Calu3 (cell line): ENCODE measurements around the gene PARVB. TPM values are rescaled to one million over a fixed set of nuclear protein-coding genes. Genes with fewer than 3 reads are reported as not detected.

ENCODE experiments used
- BruUV-seq: library from RNA; stranded (reverse); fragments of 400-500 nt; replicated peaks from 2 replicates; lab custom pipeline; 2021; lab: Mats Ljungman, UMichigan
- CTCF ChIA-PET: fragments of 300-600 bp; sonication (Branson Sonifier 250); formaldehyde crosslinking; loops from one replicate; lab custom pipeline; 2022; ENCODE audit warnings: antibody characterized with exemption; lab: Charles Lee
- DNase-seq: peaks from one replicate; pipeline ENCODE4 v3.0.0; 2022
- H3K27ac Mint-ChIP-seq: one replicate; pipeline ENCODE4 v1.8.0; 2022; ENCODE audit warnings: mixed read lengths; ENCODE audit not compliant: unreplicated experiment
- H3K27me3 Mint-ChIP-seq: one replicate; pipeline ENCODE4 v1.8.0; 2022; ENCODE audit warnings: mixed read lengths; ENCODE audit not compliant: unreplicated experiment
- H3K36me3 Mint-ChIP-seq: one replicate; pipeline ENCODE4 v1.8.0; 2022; ENCODE audit warnings: mild to moderate bottlenecking, moderate library complexity, mixed read lengths; ENCODE audit not compliant: insufficient read depth, unreplicated experiment
- H3K4me1 Mint-ChIP-seq: one replicate; pipeline ENCODE4 v1.8.0; 2022; ENCODE audit warnings: mild to moderate bottlenecking, low read depth, mixed read lengths; ENCODE audit not compliant: unreplicated experiment
- H3K4me3 Mint-ChIP-seq: one replicate; pipeline ENCODE4 v1.8.0; 2022; ENCODE audit warnings: mild to moderate bottlenecking, low read depth, moderate library complexity, mixed read lengths; ENCODE audit not compliant: unreplicated experiment
- H3K9me3 Mint-ChIP-seq: one replicate; pipeline ENCODE4 v1.8.0; 2022; ENCODE audit warnings: low read depth, mixed read lengths; ENCODE audit not compliant: unreplicated experiment
- intact Hi-C: fragments of 100-400 bp; cut with micrococcal nuclease; formaldehyde crosslinking; loops from one replicate; pipeline ENCODE4 v1.10.0; 2022; ENCODE audit not compliant: unreplicated experiment
- total RNA-seq: library from RNA; stranded (reverse); gene quantifications from 2 replicates; pipeline ENCODE4 v1.2.3, GENCODE V29; 2022
- TF ChIP-seq, protein P1 (sequence below): fragments of 200-600 bp; IDR thresholded peaks from one replicate; pipeline ENCODE4 v1.8.0; 2022; ENCODE audit warnings: antibody characterized with exemption; ENCODE audit not compliant: unreplicated experiment

PARVB gene
- total RNA-seq, 1 experiment from 2014 or later, result 15.6 TPM

GRCh38 chr22:44180706-44181032, 156.6 kb downstream of the PARVB start, which contains the start of gene PARVG:
TSS of gene PARVG (plus strand) at chr22:44180925. CDS start at chr22:44183330, 2,405 bp downstream.
- intact Hi-C loops, result no loop called here
- no peaks in the 10 kb centered on the region for H3K9me3 Mint-ChIP-seq
- H3K4me1 Mint-ChIP-seq, result no peaks in the 10 kb centered on the region
- peak; percentile 19 for DNase-seq
- BruUV-seq, result no TSS peak
- CTCF ChIA-PET, result interaction anchor here (1.2 kb wide), 1 partner anchor 40 kb away, joined by 3 read pairs; no protein-coding TSS in a partner anchor
- H3K36me3 Mint-ChIP-seq, result no peaks in the 10 kb centered on the region
- no peak within 1 kb of the TSS for H3K4me3 Mint-ChIP-seq
- H3K27me3 Mint-ChIP-seq, result peaks cover 98% of the 10 kb centered on the region
- TF ChIP-seq, protein P1, sequence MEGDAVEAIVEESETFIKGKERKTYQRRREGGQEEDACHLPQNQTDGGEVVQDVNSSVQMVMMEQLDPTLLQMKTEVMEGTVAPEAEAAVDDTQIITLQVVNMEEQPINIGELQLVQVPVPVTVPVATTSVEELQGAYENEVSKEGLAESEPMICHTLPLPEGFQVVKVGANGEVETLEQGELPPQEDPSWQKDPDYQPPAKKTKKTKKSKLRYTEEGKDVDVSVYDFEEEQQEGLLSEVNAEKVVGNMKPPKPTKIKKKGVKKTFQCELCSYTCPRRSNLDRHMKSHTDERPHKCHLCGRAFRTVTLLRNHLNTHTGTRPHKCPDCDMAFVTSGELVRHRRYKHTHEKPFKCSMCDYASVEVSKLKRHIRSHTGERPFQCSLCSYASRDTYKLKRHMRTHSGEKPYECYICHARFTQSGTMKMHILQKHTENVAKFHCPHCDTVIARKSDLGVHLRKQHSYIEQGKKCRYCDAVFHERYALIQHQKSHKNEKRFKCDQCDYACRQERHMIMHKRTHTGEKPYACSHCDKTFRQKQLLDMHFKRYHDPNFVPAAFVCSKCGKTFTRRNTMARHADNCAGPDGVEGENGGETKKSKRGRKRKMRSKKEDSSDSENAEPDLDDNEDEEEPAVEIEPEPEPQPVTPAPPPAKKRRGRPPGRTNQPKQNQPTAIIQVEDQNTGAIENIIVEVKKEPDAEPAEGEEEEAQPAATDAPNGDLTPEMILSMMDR, result no peak
- no peak within 1 kb of the TSS for H3K27ac Mint-ChIP-seq

DNA sequence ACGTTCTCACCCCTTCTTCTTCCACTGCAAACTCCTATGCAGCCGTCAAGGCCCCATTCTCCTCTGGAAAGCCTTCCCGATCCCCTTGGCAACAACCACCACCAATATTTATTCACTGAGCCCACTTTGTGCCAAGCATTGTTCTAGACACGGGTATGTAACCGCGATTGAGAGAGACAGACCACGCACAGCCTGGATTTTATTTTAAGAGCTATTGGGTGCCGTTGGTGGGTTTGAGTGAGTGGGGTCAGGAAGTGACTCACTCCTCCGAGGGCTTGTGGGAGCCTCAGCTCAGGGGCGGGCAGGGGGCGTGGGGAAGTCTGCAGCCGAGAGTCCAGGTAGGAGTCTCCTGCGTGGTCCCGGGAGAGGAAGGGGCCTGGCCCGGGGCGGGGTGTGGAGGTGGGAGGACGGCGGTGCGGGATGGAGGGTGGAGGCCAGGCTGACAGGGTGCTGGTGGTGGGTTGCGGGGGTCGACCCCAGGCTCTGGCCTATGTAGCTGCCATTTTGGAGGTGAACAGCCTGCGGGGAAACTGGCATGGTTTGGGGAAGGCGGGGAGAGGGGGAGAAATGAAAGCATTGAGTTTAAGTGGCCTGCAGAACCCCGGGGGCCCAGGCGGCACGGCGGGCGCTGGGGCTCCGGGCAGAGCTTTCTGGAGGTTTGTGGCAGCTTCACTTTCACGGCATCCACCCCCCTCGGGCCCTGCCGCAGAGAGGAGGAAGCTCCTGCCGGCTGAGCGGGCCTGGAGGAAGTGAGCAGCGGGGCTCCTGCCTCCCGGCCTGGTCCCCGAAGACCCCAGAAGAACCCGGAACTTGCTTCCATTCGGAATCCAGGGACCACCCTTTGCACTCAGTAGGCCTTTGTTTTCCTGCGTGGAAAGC, 157.2 kb downstream of the PARVB start:
- Mint-ChIP-seq H3K27ac (no peak overlapping the region), H3K9me3 (no peaks in the 10 kb centered on the region), H3K36me3 (no peaks in the 10 kb centered on the region), H3K4me3 (no peak overlapping the region), H3K4me1 (no peaks in the 10 kb centered on the region), H3K27me3 (peaks cover 98% of the 10 kb centered on the region)
- CTCF ChIA-PET, result interaction anchor here (1.2 kb wide), 1 partner anchor 39 kb away, joined by 3 read pairs; no protein-coding TSS in a partner anchor
- no TSS peak for BruUV-seq
- TF ChIP-seq, protein P1, result no peak
- intact Hi-C loops, result no loop called here
- DNase-seq, result no peak

DNA sequence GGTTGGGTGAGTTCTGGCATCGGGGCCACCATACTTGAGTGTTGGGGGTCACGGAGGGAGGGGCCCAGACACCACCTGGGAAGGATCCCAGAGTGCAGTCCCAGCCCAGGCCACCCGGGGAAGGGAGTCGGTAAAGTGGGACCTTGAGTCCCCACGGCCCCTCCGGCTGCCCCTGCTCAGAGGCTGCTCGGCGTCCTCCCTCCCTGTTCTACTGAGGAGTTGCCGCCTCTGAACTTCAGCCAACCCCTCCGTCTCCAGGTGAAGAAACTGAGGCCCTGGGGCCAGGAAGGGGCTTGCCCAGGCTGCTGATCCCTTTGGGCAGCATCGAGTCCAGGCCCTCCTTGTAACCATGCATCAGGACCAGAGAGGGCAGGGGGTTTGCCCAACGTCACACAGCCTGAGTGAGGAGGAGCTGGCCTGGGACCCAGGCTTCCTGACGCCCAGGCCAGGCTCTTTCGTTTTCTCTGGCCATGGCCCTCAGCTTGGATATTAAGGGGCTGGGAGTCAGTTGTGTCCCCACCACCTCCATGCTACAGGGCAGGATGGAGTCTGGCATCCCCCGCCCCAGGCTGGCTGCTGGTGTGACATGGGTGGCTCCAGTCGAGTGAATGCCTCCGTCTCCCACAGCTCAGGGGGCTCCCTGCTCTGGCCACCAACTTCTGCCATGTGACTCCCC, 157.9 kb downstream of the PARVB start:
- H3K4me3 Mint-ChIP-seq, result no peak overlapping the region
- H3K36me3 Mint-ChIP-seq, result no peaks in the 10 kb centered on the region
- H3K27ac Mint-ChIP-seq, result no peak overlapping the region
- no peak for DNase-seq
- no TSS peak for BruUV-seq
- H3K4me1 Mint-ChIP-seq, result no peaks in the 10 kb centered on the region
- no peaks in the 10 kb centered on the region for H3K9me3 Mint-ChIP-seq
- intact Hi-C loops, result no loop called here
- CTCF ChIA-PET, result no interaction called here
- H3K27me3 Mint-ChIP-seq, result peaks cover 98% of the 10 kb centered on the region
- TF ChIP-seq, protein P1, result no peak

GRCh38 chr22:44182588-44183286, 158.6 kb downstream of the PARVB start:
- H3K4me3 Mint-ChIP-seq, result no peak overlapping the region
- TF ChIP-seq, protein P1, result no peak
- H3K4me1 Mint-ChIP-seq, result no peaks in the 10 kb centered on the region
- no peaks in the 10 kb centered on the region for H3K9me3 Mint-ChIP-seq
- no TSS peak for BruUV-seq
- CTCF ChIA-PET, result no interaction called here
- H3K36me3 Mint-ChIP-seq, result no peaks in the 10 kb centered on the region
- no peak for DNase-seq
- no peak overlapping the region for H3K27ac Mint-ChIP-seq
- H3K27me3 Mint-ChIP-seq, result peaks cover 98% of the 10 kb centered on the region
- intact Hi-C loops, result no loop called here
